Endodermal cell (in vitro differentiated cells): ENCODE measurements around the gene GPR183. TPM values are rescaled to one million over a fixed set of nuclear protein-coding genes. Genes with fewer than 3 reads are reported as not detected.

Experiments
- DNase-seq: peaks from one replicate; pipeline ENCODE4 v3.0.0-alpha.2; 2017
- H3K27ac ChIP-seq: 2 replicates; pipeline ENCODE4 v1.5.1; 2013; ENCODE audit warnings: mild to moderate bottlenecking, low read depth, low read length, moderate library complexity
- H3K27me3 ChIP-seq: 2 replicates; pipeline ENCODE4 v1.6.1; 2013; ENCODE audit warnings: mild to moderate bottlenecking, low read length, moderate library complexity; ENCODE audit not compliant: insufficient read depth, control insufficient read depth, poor library complexity, severe bottlenecking
- H3K36me3 ChIP-seq: 2 replicates; pipeline ENCODE4 v1.7.0; 2013; ENCODE audit warnings: mild to moderate bottlenecking, low read length, moderate library complexity; ENCODE audit not compliant: control insufficient read depth, insufficient read depth
- H3K4me1 ChIP-seq: one replicate; pipeline ENCODE4 v1.7.0; 2013; ENCODE audit warnings: low read length; ENCODE audit not compliant: control insufficient read depth, insufficient read depth
- H3K4me3 ChIP-seq: 2 replicates; pipeline ENCODE4 v1.5.1; 2013; ENCODE audit warnings: mild to moderate bottlenecking, low read length, moderate library complexity
- H3K9ac ChIP-seq: 2 replicates; pipeline ENCODE4 v1.6.1; 2013; ENCODE audit warnings: mild to moderate bottlenecking, low read length, moderate library complexity; ENCODE audit not compliant: poor library complexity, severe bottlenecking; ENCODE audit errors: extremely low read depth
- H3K9me3 ChIP-seq: 2 replicates; pipeline ENCODE4 v1.6.1; 2013; ENCODE audit warnings: mild to moderate bottlenecking, low read length, moderate library complexity; ENCODE audit not compliant: control insufficient read depth
- H3K27ac Mint-ChIP-seq: 2 replicates; pipeline ENCODE4 v1.8.0; 2020; ENCODE audit warnings: mixed read lengths
- H3K27me3 Mint-ChIP-seq: 2 replicates; pipeline ENCODE4 v1.8.0; 2021; ENCODE audit warnings: mild to moderate bottlenecking, mixed read lengths; ENCODE audit not compliant: insufficient read depth
- H3K36me3 Mint-ChIP-seq: 2 replicates; pipeline ENCODE4 v1.8.0; 2020; ENCODE audit warnings: low read depth, mixed read lengths
- H3K4me1 Mint-ChIP-seq: 2 replicates; pipeline ENCODE4 v1.8.0; 2020; ENCODE audit warnings: mixed read lengths
- H3K4me3 Mint-ChIP-seq: 2 replicates; pipeline ENCODE4 v1.8.0; 2020; ENCODE audit warnings: mild to moderate bottlenecking, moderate library complexity, mixed read lengths
- H3K9me3 Mint-ChIP-seq: 2 replicates; pipeline ENCODE4 v1.8.0; 2020; ENCODE audit warnings: mild to moderate bottlenecking, mixed read lengths
- CTCF ChIP-seq: fragments of 200-600 bp; sonication (generic); conservative IDR thresholded peaks from 2 replicates; pipeline ENCODE4 v1.5.0; 2021; ENCODE audit warnings: antibody characterized with exemption, mild to moderate bottlenecking
- WGBS, 2 experiments: methylation state at CpG; one replicate each; pipeline versions ENCODE4 v1.1.5 to v1.1.7; 2013; ENCODE audit warnings: missing lambda C conversion rate in 2 of 2, mixed read lengths in 1 of 2; ENCODE audit not compliant: insufficient coverage in 1 of 2, insufficient read length in 1 of 2; 5-methylcytosine and 5-hydroxymethylcytosine counted together
- total RNA-seq, 2 donors: library from RNA; stranded (reverse); fragmentation: NEBNext Ultra II Directional in 1 of 2; extraction: Animal tissue kit (Norgen Biotek cat#: 25700) in 1 of 2; gene quantifications; 2 replicates in 1 of 2; 3 replicates in 1 of 2; pipeline ENCODE4 v1.2.1, GENCODE V29; 2021

GPR183 gene
- total RNA-seq, 2 donors from 2014 or later, result 0.62 TPM; not detected in 1

DNA sequence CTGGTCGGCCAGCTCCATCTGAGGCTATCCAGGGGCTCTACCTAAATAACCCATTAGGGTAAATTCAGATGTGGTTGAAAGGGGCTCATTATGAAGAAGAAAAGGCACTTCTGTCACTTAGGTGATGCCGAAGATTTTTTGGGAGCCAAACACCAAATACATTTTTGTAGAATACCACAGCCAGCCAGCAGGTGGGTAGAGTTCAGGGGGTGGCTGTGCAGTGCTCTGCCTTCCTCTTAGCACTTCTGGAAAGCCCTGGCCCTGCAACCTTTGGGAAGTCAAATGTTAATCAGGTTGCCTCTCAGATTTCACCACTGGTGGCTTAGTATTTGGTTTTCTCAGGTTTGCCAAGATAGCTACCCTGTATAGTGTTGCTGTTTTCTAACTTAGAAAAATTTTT lies 30.5 kb downstream of the GPR183 start:
- peak; percentile 58 for TF ChIP-seq CTCF
- Histone ChIP-seq H3K4me1 (peaks cover 3% of the 10 kb centered on the region), H3K36me3 (peaks cover 47% of the 10 kb centered on the region), H3K9ac (no peak overlapping the region), H3K9me3 (peaks cover 10% of the 10 kb centered on the region), H3K27ac (no peak overlapping the region), H3K27me3 (no peaks in the 10 kb centered on the region), H3K4me3 (no peak overlapping the region)
- no peak for DNase-seq
- Mint-ChIP-seq H3K4me1 (peaks cover 26% of the 10 kb centered on the region), H3K4me3 (no peak overlapping the region), H3K27me3 (no peaks in the 10 kb centered on the region), H3K36me3 (peaks cover 24% of the 10 kb centered on the region), H3K27ac (no peak overlapping the region), H3K9me3 (peaks cover 6% of the 10 kb centered on the region)
- WGBS, 2 experiments, result 100% methylated on average over 2 of the region's 2 CpGs; no CpG with 5 or more reads in 1 of the 2 experiments

- Histone ChIP-seq H3K9ac (no peak overlapping the region), H3K27me3 (no peaks in the 10 kb centered on the region), H3K27ac (no peak overlapping the region), H3K4me1 (peaks cover 3% of the 10 kb centered on the region), H3K9me3 (peaks cover 10% of the 10 kb centered on the region), H3K36me3 (peaks cover 33% of the 10 kb centered on the region), H3K4me3 (no peak overlapping the region)
- TF ChIP-seq CTCF, result no peak
- H3K4me1 Mint-ChIP-seq, result peaks cover 24% of the 10 kb centered on the region
- H3K27me3 Mint-ChIP-seq, result no peaks in the 10 kb centered on the region
- no peak overlapping the region for H3K4me3 Mint-ChIP-seq
- H3K36me3 Mint-ChIP-seq, result peaks cover 27% of the 10 kb centered on the region
- H3K27ac Mint-ChIP-seq, result no peak overlapping the region
- no peak for DNase-seq
- WGBS, 2 experiments, result 73 to 86% methylated on average over 1 of the region's 1 CpG
- H3K9me3 Mint-ChIP-seq, result peaks cover 6% of the 10 kb centered on the region
Observed at GRCh38 chr13:99275093-99275469, 32.1 kb downstream of the GPR183 start.

GRCh38 chr13:99273128-99273527 lies 34.1 kb downstream of the GPR183 start:
- Mint-ChIP-seq H3K27me3 (no peaks in the 10 kb centered on the region), H3K36me3 (peaks cover 25% of the 10 kb centered on the region), H3K4me1 (peaks cover 18% of the 10 kb centered on the region), H3K27ac (no peak overlapping the region), H3K9me3 (peaks cover 6% of the 10 kb centered on the region), H3K4me3 (no peak overlapping the region)
- H3K27ac ChIP-seq, result no peak overlapping the region
- H3K27me3 ChIP-seq, result no peaks in the 10 kb centered on the region
- peaks cover 3% of the 10 kb centered on the region for H3K4me1 ChIP-seq
- peaks cover 29% of the 10 kb centered on the region for H3K36me3 ChIP-seq
- no peak overlapping the region for H3K4me3 ChIP-seq
- H3K9ac ChIP-seq, result no peak overlapping the region
- peaks cover 10% of the 10 kb centered on the region for H3K9me3 ChIP-seq
- WGBS, 2 experiments, result 93 to 96% methylated on average over 2 of the region's 2 CpGs
- no peak for DNase-seq
- TF ChIP-seq CTCF, result no peak
